ENCODE measurements around the gene BHLHA15.

BHLHA15 gene

DNA sequence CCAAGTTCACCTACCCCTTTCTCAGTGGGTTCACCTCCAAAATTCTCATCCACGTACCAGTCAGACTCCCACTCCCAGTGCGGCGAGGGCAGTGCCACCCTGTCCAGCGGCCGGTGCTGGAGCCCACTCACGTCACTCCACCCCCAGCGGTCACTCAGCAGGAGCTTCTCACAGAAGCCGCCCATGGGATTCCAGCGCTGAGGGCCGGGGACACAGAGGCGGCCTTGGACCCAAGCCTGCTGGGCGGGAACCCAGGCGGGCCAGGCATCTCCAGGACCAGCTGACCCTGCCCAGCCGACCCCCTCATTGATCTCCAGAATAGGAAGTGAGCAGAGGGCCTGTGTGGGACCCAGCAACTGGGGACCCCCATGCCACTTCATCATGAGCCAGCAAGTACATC is 33.6 kb downstream of the BHLHA15 start:
- no peak for DNase-seq (ENCODE audit: low spot score)

DNA sequence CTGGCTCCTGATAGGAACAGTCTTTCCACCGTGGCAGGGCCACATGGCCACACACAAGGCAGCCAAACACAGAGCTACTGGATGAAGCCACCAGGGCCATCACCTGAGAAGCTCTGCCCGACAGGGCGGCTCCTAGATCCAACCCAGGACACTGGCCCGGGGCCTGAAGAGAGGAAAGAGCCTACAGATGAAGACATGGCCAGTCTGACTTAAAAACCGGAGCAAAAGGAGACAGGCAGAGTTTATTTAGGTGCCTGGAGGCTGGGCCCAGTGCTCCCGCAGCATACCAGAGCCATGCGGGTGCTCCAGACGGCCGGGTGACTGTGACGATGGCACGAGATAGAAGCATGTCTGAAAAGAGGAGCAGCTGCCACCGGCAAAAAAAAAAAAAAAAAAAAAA is 36.9 kb downstream of the BHLHA15 start:
- no peak for DNase-seq (ENCODE audit: low spot score)

DNA sequence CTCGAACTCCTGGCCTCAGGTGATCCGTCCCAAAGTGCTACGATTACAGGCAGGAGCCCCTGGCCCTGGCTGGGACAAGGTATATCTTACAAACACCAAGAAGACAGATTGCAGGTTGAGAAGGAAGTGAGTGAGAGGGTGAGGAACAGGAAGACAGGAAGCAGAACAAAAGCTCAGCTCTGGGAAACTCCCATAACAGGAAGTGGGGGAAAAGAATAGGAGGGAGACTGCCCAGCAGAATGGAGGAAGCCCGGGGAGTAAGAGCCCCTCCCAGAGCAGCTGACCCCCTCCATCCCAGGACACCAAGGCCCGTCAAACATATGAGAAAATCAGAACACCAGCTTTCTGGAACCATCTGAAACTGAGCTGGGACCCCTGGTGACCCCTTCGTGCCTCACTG is 37.9 kb downstream of the BHLHA15 start:
- no peak for DNase-seq (ENCODE audit: low spot score)

- no peak for DNase-seq (ENCODE audit: low spot score)
Measured at GRCh38 chr7:98250789-98251188, 39.5 kb downstream of the BHLHA15 start.

GRCh38 chr7:98251231-98251600 is 40.0 kb downstream of the BHLHA15 start:
- DNase-seq (ENCODE audit: low spot score) = no peak

DNA sequence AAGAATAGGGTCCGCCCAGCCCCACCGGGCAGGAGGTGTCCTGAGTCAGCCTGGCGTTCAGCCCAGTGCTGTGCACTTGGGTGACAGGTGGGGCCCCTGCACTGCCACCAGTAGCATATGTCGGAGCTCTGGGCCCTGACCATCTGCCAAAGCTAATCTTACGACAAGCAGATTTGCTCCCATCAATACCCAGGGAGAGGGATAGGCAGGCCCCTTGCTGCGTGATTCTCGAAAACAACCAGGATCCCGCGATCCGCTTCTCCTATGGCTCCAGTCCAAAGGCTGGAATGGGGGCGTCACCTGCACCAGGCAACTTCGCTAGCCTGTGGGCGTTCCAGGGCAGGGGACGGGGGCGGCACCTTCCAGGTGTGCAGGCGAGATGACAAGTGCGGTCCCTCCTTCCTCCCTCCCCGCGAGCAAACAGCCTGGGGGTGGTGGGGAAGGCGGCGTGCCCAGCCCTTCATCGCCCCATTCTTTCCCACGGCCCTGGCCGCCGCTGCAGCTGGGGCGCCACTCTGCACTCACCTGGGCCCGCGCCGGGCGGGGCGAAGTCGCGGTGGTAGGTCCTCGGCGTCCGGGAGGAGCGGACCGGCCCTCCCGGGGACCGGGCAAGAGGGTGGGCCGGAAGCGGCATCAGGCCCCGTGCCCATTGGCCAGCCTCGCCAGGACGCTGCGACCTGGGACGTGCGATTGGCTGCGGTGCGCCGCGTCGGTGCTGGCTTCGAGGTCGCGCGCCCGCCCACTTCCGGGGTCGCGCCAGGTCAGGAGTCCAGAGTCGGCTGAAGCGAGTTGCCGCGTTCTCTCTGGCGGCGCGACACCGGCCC is 40.6 kb downstream of the BHLHA15 start, which contains the start of gene TECPR1:
TECPR1 (minus strand) TSS at position 632 of the 824 bp plus-strand sequence. CDS start 6,086 bp downstream, outside the sequence.
- DNase-seq (ENCODE audit: low spot score) = peak; percentile 99

GRCh38 chr7:98252425-98253054 is 41.3 kb downstream of the BHLHA15 start:
- DNase-seq (ENCODE audit: low spot score) = no peak

DNA sequence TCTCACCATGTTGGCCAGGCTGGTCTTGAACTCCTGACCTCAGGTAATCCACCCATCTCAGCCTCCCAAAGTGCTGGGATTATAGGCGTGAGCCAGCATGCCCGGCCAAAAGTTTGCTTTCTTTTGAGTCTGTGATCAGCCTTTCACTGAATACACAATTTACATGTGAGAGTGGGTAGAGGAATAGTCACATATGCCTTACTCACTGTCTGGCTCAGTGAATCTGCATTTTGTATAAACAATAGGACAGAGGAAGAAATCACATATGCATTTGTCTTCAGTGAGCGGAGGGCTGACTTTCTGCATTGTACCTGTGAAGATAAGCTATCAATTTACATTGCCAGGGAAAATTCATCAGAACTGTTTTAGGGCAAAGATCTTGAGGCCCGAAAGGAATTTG is 43.3 kb downstream of the BHLHA15 start:
- no peak for DNase-seq (ENCODE audit: low spot score)

GRCh38 chr7:98254951-98255610 is 43.8 kb downstream of the BHLHA15 start:
- DNase-seq (ENCODE audit: low spot score) = no peak

- DNase-seq (ENCODE audit: low spot score) = no peak
Measured at GRCh38 chr7:98256431-98256830, 45.2 kb downstream of the BHLHA15 start.

- DNase-seq (ENCODE audit: low spot score) = no peak
Measured at GRCh38 chr7:98257701-98258100, 46.5 kb downstream of the BHLHA15 start.
